Endothelial cell of umbilical vein (primary cell): ENCODE results near the gene IQSEC2. TPM values are rescaled to one million over a fixed set of nuclear protein-coding genes. Genes with fewer than 3 reads are reported as not detected.

Source experiments
- BruUV-seq: library from RNA; stranded (reverse); fragments of 400-500 nt; replicated peaks from 2 replicates; lab custom pipeline; 2021; lab: Mats Ljungman, UMichigan
- CTCF ChIA-PET: fragments of 300-600, 350-600 bp; sonication (Branson Sonifier 250); formaldehyde crosslinking; loops from one replicate; lab custom pipeline; 2021; ENCODE audit warnings: antibody characterized with exemption, inconsistent platforms; lab: Charles Lee
- POLR2A ChIA-PET: fragments of 300-600, 350-600 bp; sonication (Branson Sonifier 250); formaldehyde crosslinking; loops from one replicate; lab custom pipeline; 2021; ENCODE audit warnings: antibody characterized with exemption, inconsistent platforms; lab: Charles Lee
- DNase-seq: peaks from one replicate; pipeline ENCODE4 v3.0.0-alpha.2; 2011; ENCODE audit warnings: low read depth, low spot score
- FAIRE-seq: peaks from 2 replicates; lab custom pipeline; 2011; peaks lifted over from hg19 to GRCh38; lab: Jason Lieb, UNC
- H2AFZ ChIP-seq: 2 replicates; pipeline ENCODE4 v1.6.0; 2012; ENCODE audit warnings: low read depth, low read length, control low read depth, inconsistent platforms
- H3K27ac ChIP-seq: 2 replicates; pipeline ENCODE4 v1.5.1; 2011; ENCODE audit warnings: low read depth, mild to moderate bottlenecking, control low read depth, low read length, moderate library complexity; ENCODE audit not compliant: insufficient read depth
- H3K27me3 ChIP-seq, 2 experiments: 2 replicates each; pipeline versions ENCODE4 v1.6.0 to v1.6.1; 2011; ENCODE audit warnings: low read length in 2 of 2, mixed read lengths in 1 of 2; ENCODE audit not compliant: control insufficient read depth in 2 of 2, insufficient read depth in 2 of 2
- H3K36me3 ChIP-seq, 2 experiments: 2 replicates in 1 of 2; 3 replicates in 1 of 2; pipeline ENCODE4 v1.5.1; 2011; ENCODE audit warnings: low read length in 2 of 2, mild to moderate bottlenecking in 1 of 2, moderate library complexity in 1 of 2; ENCODE audit not compliant: control insufficient read depth in 2 of 2, insufficient read depth in 2 of 2; ENCODE audit errors: extremely low read depth in 1 of 2
- H3K4me1 ChIP-seq: 3 replicates; pipeline ENCODE4 v1.5.1; 2011; ENCODE audit warnings: mild to moderate bottlenecking, low read length; ENCODE audit not compliant: control insufficient read depth, insufficient read depth; ENCODE audit errors: extremely low read depth
- H3K4me2 ChIP-seq: 2 replicates; pipeline ENCODE4 v1.6.1; 2011; ENCODE audit warnings: low read length, control low read depth, mixed read lengths; ENCODE audit not compliant: insufficient read depth
- H3K4me3 ChIP-seq, 3 experiments: fragments of 200-600 bp in 1 of 3; sonication (generic), shearing (Covaris generic) in 1 of 3; replicated peaks in 1 of 3; 2 replicates each; pipeline ENCODE4 v1.5.1; 2011 to 2016; ENCODE audit warnings: control low read depth in 3 of 3, low read length in 3 of 3, mild to moderate bottlenecking in 2 of 3, inconsistent platforms in 1 of 3, low read depth in 1 of 3, moderate library complexity in 1 of 3; ENCODE audit not compliant: insufficient read depth in 1 of 3
- H3K79me2 ChIP-seq: 2 replicates; pipeline ENCODE4 v1.6.0; 2012; ENCODE audit warnings: low read length, inconsistent platforms; ENCODE audit not compliant: control insufficient read depth, insufficient read depth
- H3K9ac ChIP-seq: replicated peaks from 2 replicates; pipeline ENCODE3; 2011; ENCODE audit warnings: low read length, control low read depth; ENCODE audit not compliant: insufficient read depth; ENCODE audit errors: extremely low read depth
- H3K9me1 ChIP-seq: replicated peaks from 3 replicates; pipeline ENCODE4 v1.6.0; 2011; ENCODE audit warnings: mild to moderate bottlenecking, low read length; ENCODE audit not compliant: control insufficient read depth, insufficient read depth; ENCODE audit errors: extremely low read depth
- H3K9me3 ChIP-seq: replicated peaks from 2 replicates; pipeline ENCODE4 v1.5.1; 2012; ENCODE audit warnings: low read length, inconsistent platforms; ENCODE audit not compliant: control insufficient read depth, insufficient read depth
- H4K20me1 ChIP-seq: replicated peaks from 2 replicates; pipeline ENCODE3; 2011; ENCODE audit warnings: mild to moderate bottlenecking, low read length; ENCODE audit not compliant: control insufficient read depth, insufficient read depth; ENCODE audit errors: extremely low read depth
- EZH2 ChIP-seq: IDR thresholded peaks from 2 replicates; pipeline ENCODE4 v1.6.1; 2012; ENCODE audit warnings: borderline replicate concordance, low read depth, mild to moderate bottlenecking, moderate library complexity, low read length, inconsistent platforms; ENCODE audit not compliant: severe bottlenecking
- FOS ChIP-seq: IDR thresholded peaks from 2 replicates; pipeline ENCODE4 v1.6.1; 2011; ENCODE audit warnings: mild to moderate bottlenecking, low read length, moderate library complexity, borderline replicate concordance; ENCODE audit not compliant: insufficient read depth
- GATA2 ChIP-seq: IDR thresholded peaks from 2 replicates; pipeline ENCODE4 v1.7.0; 2011; ENCODE audit warnings: low read depth, mild to moderate bottlenecking, moderate library complexity, mixed read lengths, low read length; ENCODE audit not compliant: insufficient read length, insufficient read depth
- JUN ChIP-seq: IDR thresholded peaks from 2 replicates; pipeline ENCODE4 v1.6.1; 2011; ENCODE audit warnings: borderline replicate concordance, low read depth; ENCODE audit not compliant: insufficient read length, insufficient read depth
- MYC ChIP-seq: IDR thresholded peaks from one replicate; pipeline ENCODE4 v1.6.1; 2011; ENCODE audit warnings: mild to moderate bottlenecking, low read depth, low read length
- POLR2A ChIP-seq: IDR thresholded peaks from 2 replicates; pipeline ENCODE4 v1.6.1; 2012; ENCODE audit warnings: low read depth, mild to moderate bottlenecking, control low read depth, low read length
- POLR2AphosphoS5 ChIP-seq: IDR thresholded peaks from 2 replicates; pipeline ENCODE4 v1.6.1; 2012; ENCODE audit warnings: low read depth, mild to moderate bottlenecking, control low read depth, low read length, moderate library complexity; ENCODE audit not compliant: insufficient read depth
- dilution Hi-C: fragments of 300-500 bp; cut with MboI; formaldehyde crosslinking; loops from one replicate; pipeline ENCODE4 v1.15.0; 2019; ENCODE audit warnings: low sequenced_read_pairs; ENCODE audit not compliant: extremely low pct_ligation_motif_present
- intact Hi-C: fragments of 100-400 bp; cut with micrococcal nuclease; formaldehyde crosslinking; loops from one replicate; pipeline ENCODE4 v1.10.0; 2022
- polyA plus RNA-seq, 4 experiments: library from polyadenylated mRNA; depleted of rRNA in 3 of 4; stranded (reverse) in 3 of 4; unstranded in 1 of 4; fragments of >200 nt; gene quantifications; 2 replicates each; pipeline versions ENCODE4 v1.2.1 to v1.2.3, GENCODE V29; 2011 to 2012; ENCODE audit warnings: missing spikeins in 1 of 4
- total RNA-seq: library from RNA; stranded (reverse); gene quantifications from 2 replicates; pipeline ENCODE4 v1.2.3, GENCODE V29; 2021
- TF ChIP-seq, protein P1 (sequence below): IDR thresholded peaks from 2 replicates; pipeline ENCODE4 v1.6.1; 2011; ENCODE audit not compliant: insufficient read depth, insufficient read length
- TF ChIP-seq, protein P2 (sequence below), 2 donors: IDR thresholded peaks; 1 replicate in 1 of 2; 2 replicates in 1 of 2; pipeline ENCODE4 v1.5.1; 2011; ENCODE audit warnings: low read length in 2 of 2, mild to moderate bottlenecking in 2 of 2, moderate library complexity in 2 of 2, control low read depth in 1 of 2, inconsistent platforms in 1 of 2, low read depth in 1 of 2; ENCODE audit not compliant: insufficient read depth in 1 of 2; ENCODE audit errors: extremely low read depth in 1 of 2

The IQSEC2 gene
- total and polyA plus RNA-seq, 2 donors (not counting 3 experiments of a cell fraction or from before 2014, with no cell fraction given), result 5.4 to 9.9 TPM

DNA sequence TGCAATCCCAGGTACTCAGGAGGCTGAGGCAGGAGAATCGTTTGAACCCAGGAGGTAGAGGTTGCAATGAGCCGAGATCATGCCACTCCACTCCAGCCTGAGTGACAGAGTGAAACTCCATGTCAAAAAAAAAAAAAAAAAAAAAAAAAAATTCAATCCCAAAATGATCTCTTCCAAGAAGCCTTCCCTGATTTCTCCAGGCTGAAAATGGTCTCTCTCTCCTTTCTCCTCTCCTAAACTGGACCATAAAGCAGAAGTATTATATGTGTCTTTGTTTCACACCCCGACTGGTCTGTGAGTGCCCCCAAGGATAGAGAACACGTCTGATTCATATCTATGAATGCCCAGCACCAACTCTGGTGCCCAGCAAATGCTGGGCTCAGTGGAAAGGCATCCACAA lies 39.1 kb downstream of the IQSEC2 start:
- Histone ChIP-seq H3K27ac (no peak overlapping the region), H3K9ac (no peak overlapping the region), H3K4me2 (no peak overlapping the region), H3K27me3 (no peaks in the 10 kb centered on the region), H4K20me1 (no peaks in the 10 kb centered on the region), H3K79me2 (no peaks in the 10 kb centered on the region), H3K4me1 (no peaks in the 10 kb centered on the region), H3K36me3 (peaks cover 0 to 2% of the 10 kb centered on the region in 2 experiments), H3K9me1 (no peaks in the 10 kb centered on the region), H2AFZ (no peak overlapping the region), H3K4me3 (no peak overlapping the region), H3K9me3 (no peaks in the 10 kb centered on the region)
- dilution Hi-C loops (no loop called here), intact Hi-C loops (no loop called here)
- no peak for FAIRE-seq
- BruUV-seq, result no TSS peak
- ChIA-PET POLR2A (no interaction called here), CTCF (no interaction called here)
- DNase-seq, result no peak
- TF ChIP-seq POLR2AphosphoS5 (no peak), JUN (no peak), FOS (no peak), POLR2A (no peak), GATA2 (no peak), MYC (no peak)
- TF ChIP-seq, protein P1, sequence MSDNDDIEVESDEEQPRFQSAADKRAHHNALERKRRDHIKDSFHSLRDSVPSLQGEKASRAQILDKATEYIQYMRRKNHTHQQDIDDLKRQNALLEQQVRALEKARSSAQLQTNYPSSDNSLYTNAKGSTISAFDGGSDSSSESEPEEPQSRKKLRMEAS, result no peak

DNA sequence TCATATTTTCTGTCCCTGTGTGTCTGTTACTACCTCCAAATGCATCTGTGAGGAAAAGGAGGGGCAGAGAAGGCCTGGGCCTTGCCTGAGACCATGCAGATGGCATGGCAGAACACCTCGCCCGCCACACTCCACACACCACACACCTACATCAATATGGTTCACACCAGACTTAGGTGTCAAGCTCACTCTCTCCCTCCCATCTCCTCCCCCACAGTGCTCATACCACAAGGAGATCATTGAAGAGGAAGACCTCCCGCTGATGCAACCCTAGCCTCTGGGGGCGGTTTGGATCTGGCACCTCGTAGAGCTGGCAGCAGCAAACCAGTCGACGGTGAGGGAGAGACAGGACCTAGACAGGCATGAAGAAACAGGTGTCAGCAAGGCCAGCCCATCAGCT lies 39.8 kb downstream of the IQSEC2 start:
- Histone ChIP-seq H3K4me1 (no peaks in the 10 kb centered on the region), H2AFZ (no peak overlapping the region), H3K4me2 (no peak overlapping the region), H4K20me1 (no peaks in the 10 kb centered on the region), H3K27me3 (no peaks in the 10 kb centered on the region), H3K9me1 (no peaks in the 10 kb centered on the region), H3K27ac (no peak overlapping the region), H3K4me3 (no peak overlapping the region), H3K36me3 (peaks cover 0 to 2% of the 10 kb centered on the region in 2 experiments), H3K9ac (no peak overlapping the region), H3K79me2 (no peaks in the 10 kb centered on the region), H3K9me3 (no peaks in the 10 kb centered on the region)
- ChIA-PET POLR2A (no interaction called here), CTCF (no interaction called here)
- dilution Hi-C loops, result no loop called here
- no peak for FAIRE-seq
- DNase-seq, result no peak
- TF ChIP-seq POLR2AphosphoS5 (no peak), EZH2 (no peak), MYC (no peak), POLR2A (no peak), GATA2 (no peak), JUN (no peak), FOS (no peak)
- TF ChIP-seq, protein P1, result no peak
- TF ChIP-seq, protein P2, sequence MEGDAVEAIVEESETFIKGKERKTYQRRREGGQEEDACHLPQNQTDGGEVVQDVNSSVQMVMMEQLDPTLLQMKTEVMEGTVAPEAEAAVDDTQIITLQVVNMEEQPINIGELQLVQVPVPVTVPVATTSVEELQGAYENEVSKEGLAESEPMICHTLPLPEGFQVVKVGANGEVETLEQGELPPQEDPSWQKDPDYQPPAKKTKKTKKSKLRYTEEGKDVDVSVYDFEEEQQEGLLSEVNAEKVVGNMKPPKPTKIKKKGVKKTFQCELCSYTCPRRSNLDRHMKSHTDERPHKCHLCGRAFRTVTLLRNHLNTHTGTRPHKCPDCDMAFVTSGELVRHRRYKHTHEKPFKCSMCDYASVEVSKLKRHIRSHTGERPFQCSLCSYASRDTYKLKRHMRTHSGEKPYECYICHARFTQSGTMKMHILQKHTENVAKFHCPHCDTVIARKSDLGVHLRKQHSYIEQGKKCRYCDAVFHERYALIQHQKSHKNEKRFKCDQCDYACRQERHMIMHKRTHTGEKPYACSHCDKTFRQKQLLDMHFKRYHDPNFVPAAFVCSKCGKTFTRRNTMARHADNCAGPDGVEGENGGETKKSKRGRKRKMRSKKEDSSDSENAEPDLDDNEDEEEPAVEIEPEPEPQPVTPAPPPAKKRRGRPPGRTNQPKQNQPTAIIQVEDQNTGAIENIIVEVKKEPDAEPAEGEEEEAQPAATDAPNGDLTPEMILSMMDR (IDR thresholded peaks at IDR 0.05; ENCODE audit: extremely low read depth in 1 of 2, insufficient read depth in 1 of 2, low read depth in 1 of 2, low read length in 2 of 2), result no peak
- intact Hi-C loops, result no loop called here
- BruUV-seq, result no TSS peak
